Skeletal muscle cell (primary cell): ENCODE data around the gene PADI3.
"Not testable (repeated sequence)": the region's sequence is repeated elsewhere in the genome, so short reads cannot be mapped to it uniquely, and the experiment has no call there.

ENCODE experiments used
- DNase-seq: peaks from one replicate; pipeline ENCODE4 v3.0.0-alpha.2; 2010; ENCODE audit warnings: low read depth
- H3K4me3 ChIP-seq: 2 replicates; pipeline ENCODE4 v1.5.1; 2011; ENCODE audit warnings: low read depth, mild to moderate bottlenecking, control low read depth, low read length, moderate library complexity

PADI3 gene

DNA sequence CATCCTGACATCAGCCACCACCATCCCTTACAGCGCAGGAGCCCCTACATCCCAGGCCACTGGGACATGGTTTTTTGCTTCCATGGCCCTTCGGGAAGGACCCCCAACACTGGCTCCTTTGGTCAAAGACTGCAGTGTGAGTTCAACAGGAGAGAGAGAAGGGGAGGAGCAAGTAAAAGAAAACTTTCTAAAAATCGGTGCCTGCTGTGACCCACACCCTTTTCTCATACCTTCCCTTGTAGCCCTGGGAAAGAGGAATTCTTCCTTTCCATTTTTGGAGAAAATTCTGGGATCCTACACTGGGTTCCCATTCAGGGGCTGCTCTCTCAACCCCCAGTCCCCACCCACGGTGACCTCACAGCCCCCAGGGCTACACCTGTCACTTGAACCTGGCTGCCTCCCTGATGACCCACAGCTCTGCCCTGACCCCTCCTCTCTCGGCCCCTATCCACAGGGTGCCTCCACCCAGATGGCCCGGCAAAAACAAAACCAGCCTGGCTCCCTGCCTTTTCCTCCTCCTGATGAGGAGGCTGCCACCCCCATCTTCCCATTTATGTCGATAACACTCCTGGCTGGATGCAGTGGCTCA is 66.7 kb downstream of the PADI3 start:
- DNase-seq: no peak
- no peak overlapping the region for H3K4me3 ChIP-seq

DNA sequence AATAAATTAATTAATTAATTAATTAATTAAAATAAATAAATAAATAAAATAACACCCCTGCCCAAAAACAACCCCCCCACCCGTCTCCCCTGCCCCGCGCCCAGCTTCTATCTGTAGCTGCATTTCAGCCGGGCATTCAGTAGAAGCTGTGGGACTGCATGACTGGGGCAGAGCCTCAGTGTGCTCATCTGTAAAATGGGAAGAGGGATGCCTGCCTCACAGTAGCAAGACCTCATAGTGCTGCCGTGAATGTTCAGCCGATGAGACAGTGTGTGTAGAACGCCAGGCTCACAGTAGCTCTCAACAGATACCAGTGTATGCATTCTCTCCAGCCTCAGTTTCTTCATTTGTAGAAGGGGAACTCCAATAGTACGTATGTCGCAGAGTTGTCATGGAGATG is 67.8 kb downstream of the PADI3 start:
- DNase-seq: no peak
- H3K4me3 ChIP-seq: no peak overlapping the region

- no peak overlapping the region for H3K4me3 ChIP-seq
- no peak for DNase-seq
Observed at GRCh38 chr1:17318262-17318661, 69.4 kb downstream of the PADI3 start.

GRCh38 chr1:17319561-17320350 is 70.9 kb downstream of the PADI3 start:
- H3K4me3 ChIP-seq: no peak overlapping the region
- DNase-seq: no peak

- DNase-seq, H3K4me3 ChIP-seq: not testable (repeated sequence)
Observed at GRCh38 chr1:17321857-17322390, 73.0 kb downstream of the PADI3 start.

GRCh38 chr1:17328855-17329254 is 80.0 kb downstream of the PADI3 start:
- H3K4me3 ChIP-seq: no peak overlapping the region
- DNase-seq: no peak

DNA sequence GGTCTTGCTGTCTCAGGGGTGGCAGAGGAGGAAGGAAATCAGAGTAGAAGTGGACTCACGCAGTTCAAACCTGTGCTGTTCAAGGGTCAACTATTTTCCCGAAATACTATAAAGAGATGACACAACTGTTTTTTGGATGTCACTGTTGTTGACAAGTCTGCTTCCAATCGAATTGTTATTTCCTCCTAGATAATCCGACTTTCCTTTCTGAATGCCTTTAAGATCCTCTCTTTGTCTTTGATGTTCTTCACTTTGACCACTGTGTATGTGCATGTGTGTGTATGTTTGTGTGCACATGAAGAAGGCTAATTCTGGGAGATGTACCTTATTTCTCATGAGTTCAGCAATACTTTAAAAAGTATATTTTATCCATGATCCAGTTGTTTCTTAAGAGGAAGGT is 80.7 kb downstream of the PADI3 start:
- no peak for DNase-seq
- H3K4me3 ChIP-seq: no peak overlapping the region

DNA sequence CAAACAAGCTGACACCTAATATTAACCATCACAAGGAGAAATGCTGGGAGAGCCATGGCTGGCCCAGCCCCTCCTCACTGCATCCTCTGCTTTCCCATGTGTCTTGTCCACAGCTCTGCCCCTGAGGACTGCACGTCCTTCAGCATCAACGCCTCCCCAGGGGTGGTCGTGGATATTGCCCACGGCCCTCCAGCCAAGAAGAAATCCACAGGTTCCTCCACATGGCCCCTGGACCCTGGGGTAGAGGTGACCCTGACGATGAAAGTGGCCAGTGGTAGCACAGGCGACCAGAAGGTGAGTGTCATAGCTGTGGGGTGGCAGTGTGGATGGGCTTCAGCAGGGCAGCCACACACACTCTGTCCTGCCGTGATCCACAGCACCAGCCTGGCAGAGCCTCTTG is 82.0 kb downstream of the PADI3 start:
- no peak for DNase-seq
- no peak overlapping the region for H3K4me3 ChIP-seq

- no peak overlapping the region for H3K4me3 ChIP-seq
- no peak for DNase-seq
Observed at GRCh38 chr1:17333081-17333480, 84.2 kb downstream of the PADI3 start.
